Measurements from ENCODE around the gene DIPK2A. TPM values are rescaled to one million over a fixed set of nuclear protein-coding genes. Genes with fewer than 3 reads are reported as not detected.

The DIPK2A gene
- total and polyA plus RNA-seq, 2 of the 4 experiments (the other 2 are of a cell fraction) = 9.3 to 14.0 TPM

GRCh38 chr3:143958966-143959365 is 12.7 kb upstream of the DIPK2A start:
- in situ Hi-C loops (cut with MboI; ENCODE audit: low sequenced_read_pairs) = loop anchor here (10.0 kb wide), 1 partner anchor 184 kb away; no protein-coding TSS in a partner anchor
- no peak for TF ChIP-seq CHD1 (IDR thresholded peaks at IDR 0.05; ENCODE audit: low read depth, low read length)
- TF ChIP-seq NFE2L2 (IDR thresholded peaks at IDR 0.05; ENCODE audit: low read depth, low read length) = no peak
- TF ChIP-seq RFX5 (IDR thresholded peaks at IDR 0.05; ENCODE audit: low read depth, low read length) = no peak
- no peak for TF ChIP-seq MXI1 (IDR thresholded peaks at IDR 0.05; ENCODE audit: borderline replicate concordance, low read depth, low read length)
- no peak for TF ChIP-seq ELK1 (IDR thresholded peaks at IDR 0.05; ENCODE audit: borderline replicate concordance, low read depth, low read length)
- no peak for TF ChIP-seq RAD21 (IDR thresholded peaks at IDR 0.05; ENCODE audit: low read length)
- TF ChIP-seq POLR2A (IDR thresholded peaks at IDR 0.05; ENCODE audit: low read depth, low read length) = no peak
- no peak for TF ChIP-seq CEBPB (IDR thresholded peaks at IDR 0.05; ENCODE audit: low read depth, low read length)
- no peak for TF ChIP-seq CTCF (conservative IDR thresholded peaks at IDR 0.05; ENCODE audit: low read depth, low read length)
- Histone ChIP-seq H3K27ac (ENCODE audit: insufficient read depth, low read length) (no peak overlapping the region), H2BK20ac (ENCODE audit: low read depth, low read length) (no peak overlapping the region), H4K5ac (ENCODE audit: low read depth, low read length) (no peak overlapping the region), H4K91ac (ENCODE audit: insufficient read depth, low read depth, low read length) (no peak overlapping the region), H2BK5ac (ENCODE audit: low read depth, low read length, poor library complexity, severe bottlenecking) (no peak overlapping the region), H4K8ac (ENCODE audit: low read depth in 2 of 2, low read length in 2 of 2) (no peak overlapping the region), H3K9me1 (ENCODE audit: insufficient read depth, low read length) (no peaks in the 10 kb centered on the region), H3K36me3 (ENCODE audit: control insufficient read depth, insufficient read depth, low read length) (no peaks in the 10 kb centered on the region), H3K79me1 (ENCODE audit: low read depth in 1 of 2, low read length in 2 of 2) (no peaks in the 10 kb centered on the region), H2AK5ac (ENCODE audit: low read depth, low read length) (no peak overlapping the region), H2AK9ac (replicated peaks; ENCODE audit: low read depth, low read length, poor library complexity) (no peak overlapping the region), H3K9me3 (ENCODE audit: control insufficient read depth, insufficient read depth, low read length) (no peaks in the 10 kb centered on the region), H3K14ac (replicated peaks; ENCODE audit: low read depth, low read length) (no peak overlapping the region), H2AFZ (replicated peaks; ENCODE audit: low read length, poor library complexity) (no peak overlapping the region), H3K56ac (ENCODE audit: extremely low read depth, insufficient read depth, low read length) (no peak overlapping the region), H3K18ac (ENCODE audit: low read depth, low read length) (no peak overlapping the region), H2BK15ac (ENCODE audit: low read depth, low read length) (no peak overlapping the region), H4K20me1 (ENCODE audit: insufficient read depth, low read length) (no peaks in the 10 kb centered on the region), H3K4ac (ENCODE audit: low read depth, low read length) (no peak overlapping the region), H3K4me3 (ENCODE audit: insufficient read depth, low read depth, low read length) (no peak overlapping the region), H3K27me3 (ENCODE audit: control insufficient read depth, insufficient read depth, low read length) (no peaks in the 10 kb centered on the region), H3K4me1 (ENCODE audit: control insufficient read depth, insufficient read depth, low read length) (no peaks in the 10 kb centered on the region), H3K9ac (ENCODE audit: low read depth, low read length) (no peak overlapping the region), H3K23ac (ENCODE audit: low read depth, low read length) (no peak overlapping the region), H3K4me2 (ENCODE audit: low read depth, low read length) (no peak overlapping the region), H2BK120ac (ENCODE audit: low read depth, low read length) (no peak overlapping the region)
- ATAC-seq (ENCODE audit: low read depth) (no peak), DNase-seq (no peak)
- dilution Hi-C loops (cut with HindIII; ENCODE audit: low sequenced_read_pairs, unreplicated experiment) = no loop called here
- BruUV-seq (replicated peaks) = no TSS peak
- POLR2A ChIA-PET (ENCODE audit: unreplicated experiment) = no interaction called here
- intact Hi-C loops (cut with micrococcal nuclease) = no loop called here
- CTCF ChIA-PET = no interaction called here

All from IMR-90 (cell line).